Measurements from ENCODE around the gene TMEM145. TPM values are rescaled to one million over a fixed set of nuclear protein-coding genes. Genes with fewer than 3 reads are reported as not detected.

TMEM145 gene
- total and polyA plus RNA-seq, 9 of the 15 experiments (the other 6 are each of a cell fraction or from before 2014, with no cell fraction given): 0.80 to 5.5 (median 1.9) TPM; not detected in 3

GRCh38 chr19:42279902-42280814, 33.0 kb upstream of the TMEM145 start (continued):
- TF ChIP-seq CBX2 (IDR thresholded peaks at IDR 0.05; ENCODE audit: insufficient read depth, low read length, poor library complexity, severe bottlenecking) (no peak), PURB (CRISPR knock-in tag; IDR thresholded peaks at IDR 0.05; ENCODE audit: low read depth) (no peak), MYC (IDR thresholded peaks at IDR 0.05; ENCODE audit: low read depth, low read length) (peak; percentile 64), MYC (CRISPR knock-in tag; IDR thresholded peaks at IDR 0.05; ENCODE audit: borderline replicate concordance, low read depth) (no peak; the same call in 1 of the 2 replicates), ZNF778 (CRISPR knock-in tag; IDR thresholded peaks at IDR 0.05) (no peak), MXD1 (CRISPR knock-in tag; IDR thresholded peaks at IDR 0.05; ENCODE audit: borderline replicate concordance, poor library complexity, severe bottlenecking) (no peak), DPF2 (IDR thresholded peaks at IDR 0.05) (no peak), FOXJ3 (CRISPR knock-in tag; IDR thresholded peaks at IDR 0.05) (no peak), TEAD4 (IDR thresholded peaks at IDR 0.05; ENCODE audit: low read length) (no peak), TEAD4 (CRISPR knock-in tag; IDR thresholded peaks at IDR 0.05; ENCODE audit: borderline replicate concordance) (no peak), ZNF212 (CRISPR knock-in tag; IDR thresholded peaks at IDR 0.05) (no peak), DNMT1 (IDR thresholded peaks at IDR 0.05) (no peak), GTF2B (IDR thresholded peaks at IDR 0.05; ENCODE audit: extremely low read depth, insufficient read length) (no peak), ZNF668 (CRISPR knock-in tag; IDR thresholded peaks at IDR 0.05) (no peak), CREM (IDR thresholded peaks at IDR 0.05; ENCODE audit: low read depth) (peak; percentile 40; the same call in 1 of the 2 replicates), BCLAF1 (IDR thresholded peaks at IDR 0.05; ENCODE audit: borderline replicate concordance in 1 of 2, control insufficient read depth in 1 of 2, low read depth in 2 of 2, low read length in 1 of 2) (no peak), GATA2 (CRISPR knock-in tag; IDR thresholded peaks at IDR 0.05) (peak; percentile 73), SIRT6 (IDR thresholded peaks at IDR 0.05; ENCODE audit: low read depth, low read length) (no peak), ZNF75A (CRISPR knock-in tag; IDR thresholded peaks at IDR 0.05) (no peak), CBFB (CRISPR knock-in tag; IDR thresholded peaks at IDR 0.05) (no peak), SNRNP70 (optimal IDR thresholded peaks at IDR 0.05; ENCODE audit: low read depth, low read length) (no peak), ZNF124 (CRISPR knock-in tag; IDR thresholded peaks at IDR 0.05) (no peak), SPI1 (IDR thresholded peaks at IDR 0.05; ENCODE audit: borderline replicate concordance, low read depth, low read length) (no peak)
- TF ChIP-seq, protein P1, sequence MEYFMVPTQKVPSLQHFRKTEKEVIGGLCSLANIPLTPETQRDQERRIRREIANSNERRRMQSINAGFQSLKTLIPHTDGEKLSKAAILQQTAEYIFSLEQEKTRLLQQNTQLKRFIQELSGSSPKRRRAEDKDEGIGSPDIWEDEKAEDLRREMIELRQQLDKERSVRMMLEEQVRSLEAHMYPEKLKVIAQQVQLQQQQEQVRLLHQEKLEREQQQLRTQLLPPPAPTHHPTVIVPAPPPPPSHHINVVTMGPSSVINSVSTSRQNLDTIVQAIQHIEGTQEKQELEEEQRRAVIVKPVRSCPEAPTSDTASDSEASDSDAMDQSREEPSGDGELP (CRISPR knock-in tag; IDR thresholded peaks at IDR 0.05; ENCODE audit: borderline replicate concordance): peak; percentile 88

All from K562 (cell line).